K562 (cell line): ENCODE measurements around the gene LRRC26. TPM values are rescaled to one million over a fixed set of nuclear protein-coding genes. Genes with fewer than 3 reads are reported as not detected.

ENCODE experiments used
- BRF1 ChIP-seq: IDR thresholded peaks from 3 replicates; pipeline ENCODE4 v1.6.1; 2011; ENCODE audit warnings: borderline replicate concordance, mild to moderate bottlenecking; ENCODE audit not compliant: insufficient read length; ENCODE audit errors: extremely low read depth
- GATAD2A ChIP-seq: fragments of 450-650 bp; IDR thresholded peaks from 2 replicates; pipeline ENCODE4 v1.6.1; 2017
- GTF2A2 ChIP-seq: IDR thresholded peaks from 2 replicates; pipeline ENCODE4 v1.6.1; 2016; ENCODE audit warnings: mild to moderate bottlenecking, missing genetic modification characterization, missing compliant biosample characterization
- HEY1 ChIP-seq: fragments of 250-450 bp; sonication (Bioruptor Pico); IDR thresholded peaks from 2 replicates; pipeline ENCODE4 v1.5.0; 2020; ENCODE audit warnings: mild to moderate bottlenecking, moderate library complexity, borderline replicate concordance
- PHB2 ChIP-seq: fragments of 450-650 bp; IDR thresholded peaks from 2 replicates; pipeline ENCODE4 v1.6.1; 2017; ENCODE audit warnings: low read depth
- ZNF311 ChIP-seq: fragments of 250-450 bp; sonication (Bioruptor Pico); IDR thresholded peaks from 2 replicates; pipeline ENCODE4 v1.4.0; 2020; ENCODE audit warnings: mild to moderate bottlenecking, moderate library complexity
- polyA plus RNA-seq, 8 experiments: library from polyadenylated mRNA; depleted of rRNA in 4 of 8; stranded (reverse) in 5 of 8; unstranded in 3 of 8; fragments of >200 nt; fragmentation: Nextera tagmentation in 2 of 8; fragmentation: Illumina TruSeq in 1 of 8; extraction: Ambion mirVana in 2 of 8; extraction: Trizol in 1 of 8; gene quantifications; 2 replicates each; pipeline versions ENCODE4 v1.2.1 to v1.2.3, GENCODE V29; 2011 to 2014; ENCODE audit warnings: inconsistent platforms in 1 of 8, missing spikeins in 1 of 8
- total RNA-seq, 7 experiments: library from RNA; depleted of rRNA in 6 of 7; stranded (reverse); fragments of >200 nt in 6 of 7; fragmentation: Illumina TruSeq in 2 of 7; extraction: Trizol in 2 of 7; gene quantifications; 2 replicates each; pipeline versions ENCODE4 v1.2.1 to v1.2.3, GENCODE V29; 2011 to 2021; ENCODE audit warnings: low replicate concordance in 1 of 7
- TF ChIP-seq, protein P1 (sequence below), 2 experiments: fragments of 450-650 bp; IDR thresholded peaks; 2 replicates each; pipeline ENCODE4 v1.6.1; 2016
- TF ChIP-seq, protein P2 (sequence below): fragments of 450-650 bp; IDR thresholded peaks from 2 replicates; pipeline ENCODE4 v1.6.1; 2017; ENCODE audit warnings: antibody characterized with exemption
- TF ChIP-seq, protein P3 (sequence below), 2 experiments: fragments of 450-650 bp in 1 of 2; sonication (generic) in 1 of 2; formaldehyde crosslinking in 1 of 2; IDR thresholded peaks; 2 replicates each; pipeline versions ENCODE4 v1.7.1 to v1.9.0; 2016 to 2022; ENCODE audit warnings: inconsistent platforms in 1 of 2, mild to moderate bottlenecking in 1 of 2, missing genetic modification reagents in 1 of 2
- TF ChIP-seq, protein P4 (sequence below): sonication (generic); formaldehyde crosslinking; IDR thresholded peaks from 2 replicates; pipeline ENCODE4 v1.8.0; 2023; ENCODE audit warnings: mild to moderate bottlenecking, missing genetic modification reagents

Gene LRRC26
- total and polyA plus RNA-seq, 9 of the 15 experiments (the other 6 are each of a cell fraction or from before 2014, with no cell fraction given), result not detected

DNA sequence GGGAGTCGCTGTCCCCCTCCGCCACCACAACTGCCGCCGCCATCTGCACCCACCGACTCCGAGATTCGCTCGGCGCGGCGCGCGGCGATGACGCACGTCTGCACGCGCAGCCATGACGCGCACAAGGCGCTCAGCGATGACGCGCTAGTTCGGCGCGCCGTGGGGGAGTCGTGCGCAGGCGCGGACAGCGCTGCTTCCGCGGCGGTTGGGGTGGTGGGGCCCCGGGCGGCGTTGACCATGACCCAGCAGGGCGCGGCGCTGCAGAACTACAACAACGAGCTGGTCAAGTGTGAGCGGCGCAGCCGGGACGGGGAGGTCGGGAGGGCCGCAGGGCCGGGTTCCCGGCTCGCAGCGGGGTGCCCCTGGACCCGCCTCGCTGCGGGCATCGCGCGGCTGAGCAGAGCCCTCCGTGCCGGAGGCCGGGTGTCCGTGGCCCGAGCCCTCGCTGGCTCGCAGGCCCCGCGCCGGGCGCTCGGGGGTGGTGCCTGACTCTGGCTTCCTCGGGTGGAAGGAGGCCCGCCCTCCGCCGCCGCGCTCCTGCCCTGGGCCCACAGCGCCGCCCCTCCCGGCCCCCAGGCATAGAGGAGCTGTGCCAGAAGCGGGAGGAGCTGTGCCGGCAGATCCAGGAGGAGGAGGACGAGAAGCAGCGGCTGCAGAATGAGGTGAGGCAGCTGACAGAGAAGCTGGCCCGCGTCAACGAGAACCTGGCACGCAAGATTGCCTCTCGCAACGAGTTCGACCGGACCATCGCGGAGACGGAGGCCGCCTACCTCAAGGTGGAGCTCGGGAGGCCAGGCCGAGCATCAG is 18.8 kb upstream of the LRRC26 start, which contains the start of the genes ANAPC2 and SSNA1 (continued):
- TF ChIP-seq BRF1, result no peak
- no peak for TF ChIP-seq HEY1
- TF ChIP-seq, protein P1, sequence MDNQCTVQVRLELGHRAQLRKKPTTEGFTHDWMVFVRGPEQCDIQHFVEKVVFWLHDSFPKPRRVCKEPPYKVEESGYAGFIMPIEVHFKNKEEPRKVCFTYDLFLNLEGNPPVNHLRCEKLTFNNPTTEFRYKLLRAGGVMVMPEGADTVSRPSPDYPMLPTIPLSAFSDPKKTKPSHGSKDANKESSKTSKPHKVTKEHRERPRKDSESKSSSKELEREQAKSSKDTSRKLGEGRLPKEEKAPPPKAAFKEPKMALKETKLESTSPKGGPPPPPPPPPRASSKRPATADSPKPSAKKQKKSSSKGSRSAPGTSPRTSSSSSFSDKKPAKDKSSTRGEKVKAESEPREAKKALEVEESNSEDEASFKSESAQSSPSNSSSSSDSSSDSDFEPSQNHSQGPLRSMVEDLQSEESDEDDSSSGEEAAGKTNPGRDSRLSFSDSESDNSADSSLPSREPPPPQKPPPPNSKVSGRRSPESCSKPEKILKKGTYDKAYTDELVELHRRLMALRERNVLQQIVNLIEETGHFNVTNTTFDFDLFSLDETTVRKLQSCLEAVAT (IDR thresholded peaks at IDR 0.05), result peak; percentile 49 to 99; a peak in 2 of 4 replicates
- TF ChIP-seq, protein P2, sequence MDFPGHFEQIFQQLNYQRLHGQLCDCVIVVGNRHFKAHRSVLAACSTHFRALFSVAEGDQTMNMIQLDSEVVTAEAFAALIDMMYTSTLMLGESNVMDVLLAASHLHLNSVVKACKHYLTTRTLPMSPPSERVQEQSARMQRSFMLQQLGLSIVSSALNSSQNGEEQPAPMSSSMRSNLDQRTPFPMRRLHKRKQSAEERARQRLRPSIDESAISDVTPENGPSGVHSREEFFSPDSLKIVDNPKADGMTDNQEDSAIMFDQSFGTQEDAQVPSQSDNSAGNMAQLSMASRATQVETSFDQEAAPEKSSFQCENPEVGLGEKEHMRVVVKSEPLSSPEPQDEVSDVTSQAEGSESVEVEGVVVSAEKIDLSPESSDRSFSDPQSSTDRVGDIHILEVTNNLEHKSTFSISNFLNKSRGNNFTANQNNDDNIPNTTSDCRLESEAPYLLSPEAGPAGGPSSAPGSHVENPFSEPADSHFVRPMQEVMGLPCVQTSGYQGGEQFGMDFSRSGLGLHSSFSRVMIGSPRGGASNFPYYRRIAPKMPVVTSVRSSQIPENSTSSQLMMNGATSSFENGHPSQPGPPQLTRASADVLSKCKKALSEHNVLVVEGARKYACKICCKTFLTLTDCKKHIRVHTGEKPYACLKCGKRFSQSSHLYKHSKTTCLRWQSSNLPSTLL, result no peak
- TF ChIP-seq GATAD2A, result no peak
- TF ChIP-seq GTF2A2 (tag), result no peak
- no peak for TF ChIP-seq PHB2
- TF ChIP-seq ZNF311 (CRISPR knock-in tag), result no peak
- TF ChIP-seq, protein P3, sequence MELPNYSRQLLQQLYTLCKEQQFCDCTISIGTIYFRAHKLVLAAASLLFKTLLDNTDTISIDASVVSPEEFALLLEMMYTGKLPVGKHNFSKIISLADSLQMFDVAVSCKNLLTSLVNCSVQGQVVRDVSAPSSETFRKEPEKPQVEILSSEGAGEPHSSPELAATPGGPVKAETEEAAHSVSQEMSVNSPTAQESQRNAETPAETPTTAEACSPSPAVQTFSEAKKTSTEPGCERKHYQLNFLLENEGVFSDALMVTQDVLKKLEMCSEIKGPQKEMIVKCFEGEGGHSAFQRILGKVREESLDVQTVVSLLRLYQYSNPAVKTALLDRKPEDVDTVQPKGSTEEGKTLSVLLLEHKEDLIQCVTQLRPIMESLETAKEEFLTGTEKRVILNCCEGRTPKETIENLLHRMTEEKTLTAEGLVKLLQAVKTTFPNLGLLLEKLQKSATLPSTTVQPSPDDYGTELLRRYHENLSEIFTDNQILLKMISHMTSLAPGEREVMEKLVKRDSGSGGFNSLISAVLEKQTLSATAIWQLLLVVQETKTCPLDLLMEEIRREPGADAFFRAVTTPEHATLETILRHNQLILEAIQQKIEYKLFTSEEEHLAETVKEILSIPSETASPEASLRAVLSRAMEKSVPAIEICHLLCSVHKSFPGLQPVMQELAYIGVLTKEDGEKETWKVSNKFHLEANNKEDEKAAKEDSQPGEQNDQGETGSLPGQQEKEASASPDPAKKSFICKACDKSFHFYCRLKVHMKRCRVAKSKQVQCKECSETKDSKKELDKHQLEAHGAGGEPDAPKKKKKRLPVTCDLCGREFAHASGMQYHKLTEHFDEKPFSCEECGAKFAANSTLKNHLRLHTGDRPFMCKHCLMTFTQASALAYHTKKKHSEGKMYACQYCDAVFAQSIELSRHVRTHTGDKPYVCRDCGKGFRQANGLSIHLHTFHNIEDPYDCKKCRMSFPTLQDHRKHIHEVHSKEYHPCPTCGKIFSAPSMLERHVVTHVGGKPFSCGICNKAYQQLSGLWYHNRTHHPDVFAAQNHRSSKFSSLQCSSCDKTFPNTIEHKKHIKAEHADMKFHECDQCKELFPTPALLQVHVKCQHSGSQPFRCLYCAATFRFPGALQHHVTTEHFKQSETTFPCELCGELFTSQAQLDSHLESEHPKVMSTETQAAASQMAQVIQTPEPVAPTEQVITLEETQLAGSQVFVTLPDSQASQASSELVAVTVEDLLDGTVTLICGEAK (IDR thresholded peaks at IDR 0.05), result no peak
- TF ChIP-seq, protein P3 (CRISPR knock-in tag; IDR thresholded peaks at IDR 0.05), result no peak
- TF ChIP-seq, protein P4, sequence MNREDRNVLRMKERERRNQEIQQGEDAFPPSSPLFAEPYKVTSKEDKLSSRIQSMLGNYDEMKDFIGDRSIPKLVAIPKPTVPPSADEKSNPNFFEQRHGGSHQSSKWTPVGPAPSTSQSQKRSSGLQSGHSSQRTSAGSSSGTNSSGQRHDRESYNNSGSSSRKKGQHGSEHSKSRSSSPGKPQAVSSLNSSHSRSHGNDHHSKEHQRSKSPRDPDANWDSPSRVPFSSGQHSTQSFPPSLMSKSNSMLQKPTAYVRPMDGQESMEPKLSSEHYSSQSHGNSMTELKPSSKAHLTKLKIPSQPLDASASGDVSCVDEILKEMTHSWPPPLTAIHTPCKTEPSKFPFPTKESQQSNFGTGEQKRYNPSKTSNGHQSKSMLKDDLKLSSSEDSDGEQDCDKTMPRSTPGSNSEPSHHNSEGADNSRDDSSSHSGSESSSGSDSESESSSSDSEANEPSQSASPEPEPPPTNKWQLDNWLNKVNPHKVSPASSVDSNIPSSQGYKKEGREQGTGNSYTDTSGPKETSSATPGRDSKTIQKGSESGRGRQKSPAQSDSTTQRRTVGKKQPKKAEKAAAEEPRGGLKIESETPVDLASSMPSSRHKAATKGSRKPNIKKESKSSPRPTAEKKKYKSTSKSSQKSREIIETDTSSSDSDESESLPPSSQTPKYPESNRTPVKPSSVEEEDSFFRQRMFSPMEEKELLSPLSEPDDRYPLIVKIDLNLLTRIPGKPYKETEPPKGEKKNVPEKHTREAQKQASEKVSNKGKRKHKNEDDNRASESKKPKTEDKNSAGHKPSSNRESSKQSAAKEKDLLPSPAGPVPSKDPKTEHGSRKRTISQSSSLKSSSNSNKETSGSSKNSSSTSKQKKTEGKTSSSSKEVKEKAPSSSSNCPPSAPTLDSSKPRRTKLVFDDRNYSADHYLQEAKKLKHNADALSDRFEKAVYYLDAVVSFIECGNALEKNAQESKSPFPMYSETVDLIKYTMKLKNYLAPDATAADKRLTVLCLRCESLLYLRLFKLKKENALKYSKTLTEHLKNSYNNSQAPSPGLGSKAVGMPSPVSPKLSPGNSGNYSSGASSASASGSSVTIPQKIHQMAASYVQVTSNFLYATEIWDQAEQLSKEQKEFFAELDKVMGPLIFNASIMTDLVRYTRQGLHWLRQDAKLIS (CRISPR knock-in tag), result peak; percentile 80; the same call in 1 of the 2 replicates
